ENCODE data around the gene NID2.

Gene NID2

DNA sequence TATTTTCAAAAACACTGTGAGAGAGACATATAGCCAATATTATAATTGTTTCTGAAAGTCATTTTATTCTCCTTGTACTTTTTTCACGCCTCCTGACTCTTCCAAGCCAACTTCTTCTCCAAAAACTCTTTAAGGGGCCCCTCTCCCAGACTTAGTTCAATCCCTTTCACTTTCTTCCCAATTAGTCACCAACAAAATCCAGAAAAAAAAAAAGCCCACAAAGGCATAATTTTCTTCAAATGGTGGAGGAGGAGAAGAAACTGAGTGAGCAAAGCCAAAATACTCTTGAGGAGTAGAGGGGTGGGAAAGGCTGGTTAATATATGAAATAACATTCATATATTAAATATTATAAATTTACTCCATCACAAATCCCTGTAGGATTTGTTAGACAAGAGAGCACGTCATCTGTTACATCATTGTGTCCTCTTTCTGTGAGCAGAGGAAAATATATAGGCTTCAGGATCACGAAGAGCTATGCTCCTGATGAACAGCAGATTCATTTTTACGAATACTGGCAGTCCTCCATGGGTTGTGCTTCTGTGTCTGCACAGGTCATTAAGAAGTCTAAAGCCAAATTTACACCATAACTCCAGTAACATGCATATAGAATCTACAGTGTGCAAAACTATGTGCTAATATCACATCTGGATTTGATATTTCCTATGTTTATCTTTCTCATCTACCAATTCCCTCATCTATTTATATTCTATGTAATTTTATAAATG, 25.9 kb upstream of the NID2 start:
- TF ChIP-seq, protein P1, sequence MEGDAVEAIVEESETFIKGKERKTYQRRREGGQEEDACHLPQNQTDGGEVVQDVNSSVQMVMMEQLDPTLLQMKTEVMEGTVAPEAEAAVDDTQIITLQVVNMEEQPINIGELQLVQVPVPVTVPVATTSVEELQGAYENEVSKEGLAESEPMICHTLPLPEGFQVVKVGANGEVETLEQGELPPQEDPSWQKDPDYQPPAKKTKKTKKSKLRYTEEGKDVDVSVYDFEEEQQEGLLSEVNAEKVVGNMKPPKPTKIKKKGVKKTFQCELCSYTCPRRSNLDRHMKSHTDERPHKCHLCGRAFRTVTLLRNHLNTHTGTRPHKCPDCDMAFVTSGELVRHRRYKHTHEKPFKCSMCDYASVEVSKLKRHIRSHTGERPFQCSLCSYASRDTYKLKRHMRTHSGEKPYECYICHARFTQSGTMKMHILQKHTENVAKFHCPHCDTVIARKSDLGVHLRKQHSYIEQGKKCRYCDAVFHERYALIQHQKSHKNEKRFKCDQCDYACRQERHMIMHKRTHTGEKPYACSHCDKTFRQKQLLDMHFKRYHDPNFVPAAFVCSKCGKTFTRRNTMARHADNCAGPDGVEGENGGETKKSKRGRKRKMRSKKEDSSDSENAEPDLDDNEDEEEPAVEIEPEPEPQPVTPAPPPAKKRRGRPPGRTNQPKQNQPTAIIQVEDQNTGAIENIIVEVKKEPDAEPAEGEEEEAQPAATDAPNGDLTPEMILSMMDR (IDR thresholded peaks at IDR 0.05; ENCODE audit: low read length, missing control alignments): no peak
- no peak for DNase-seq (ENCODE audit: low read depth)
- H3K4me3 ChIP-seq (replicated peaks; ENCODE audit: low read depth, low read length): no peak overlapping the region

DNA sequence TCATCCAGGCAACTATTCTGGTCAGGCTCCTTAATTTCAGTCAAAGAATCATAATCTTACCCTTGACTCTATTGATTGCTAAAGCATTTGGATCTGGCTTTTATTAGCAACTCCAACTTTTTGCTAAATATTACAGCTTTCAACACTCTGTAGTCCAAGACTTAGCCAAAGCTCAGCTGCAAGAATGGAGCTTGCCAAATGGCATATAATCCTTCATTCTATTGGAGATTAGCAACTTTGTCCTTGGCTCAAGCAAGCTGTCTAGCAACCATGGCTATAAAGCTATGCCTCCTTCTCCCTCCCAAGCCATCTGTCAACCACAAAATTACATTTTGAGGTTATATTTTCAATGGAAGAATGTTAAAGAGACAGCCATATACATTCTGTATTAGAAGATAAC, 23.1 kb upstream of the NID2 start:
- TF ChIP-seq, protein P1 (IDR thresholded peaks at IDR 0.05; ENCODE audit: low read length, missing control alignments): no peak
- H3K4me3 ChIP-seq (replicated peaks; ENCODE audit: low read depth, low read length): no peak overlapping the region
- DNase-seq (ENCODE audit: low read depth): no peak

DNA sequence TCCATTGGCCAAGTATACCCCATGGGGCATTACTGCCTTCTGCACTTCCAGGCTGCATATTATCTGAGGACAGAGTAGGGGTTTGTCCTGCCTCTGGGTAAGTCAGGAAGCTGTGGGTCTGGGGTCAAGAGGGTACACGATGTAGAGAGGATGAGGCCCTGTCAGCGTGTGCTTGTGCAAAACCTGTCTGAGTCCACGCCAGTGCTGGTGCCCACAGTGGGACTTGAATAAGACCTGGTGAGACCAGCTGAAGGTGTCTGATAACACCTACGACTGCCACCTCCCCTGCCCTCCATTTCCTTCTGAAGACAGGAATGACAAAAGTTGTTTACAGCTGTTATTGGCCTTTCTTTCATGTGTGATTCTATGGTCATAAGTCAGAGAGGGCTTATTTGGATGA, 22.1 kb upstream of the NID2 start:
- TF ChIP-seq, protein P1 (IDR thresholded peaks at IDR 0.05; ENCODE audit: low read length, missing control alignments): no peak
- no peak overlapping the region for H3K4me3 ChIP-seq (replicated peaks; ENCODE audit: low read depth, low read length)
- no peak for DNase-seq (ENCODE audit: low read depth)

DNA sequence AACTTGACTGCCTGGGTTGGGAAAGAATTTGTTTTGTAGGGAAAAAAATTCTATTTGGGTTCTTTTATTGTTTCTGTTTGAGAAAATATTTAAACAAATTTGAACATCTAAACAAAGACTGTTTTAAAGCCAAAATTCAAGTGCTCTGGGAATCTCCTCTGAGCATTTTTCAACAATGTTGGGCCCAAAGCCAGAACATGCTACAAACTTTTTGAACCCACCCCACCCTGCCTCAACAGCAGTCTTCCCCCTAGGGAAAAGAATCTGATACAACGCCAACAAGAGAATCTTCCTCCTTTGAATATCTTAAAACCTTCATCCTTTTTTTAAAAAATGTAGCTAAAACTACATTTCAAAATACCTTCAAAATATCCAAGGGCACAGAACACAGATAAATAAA, 20.4 kb upstream of the NID2 start:
- TF ChIP-seq, protein P1 (IDR thresholded peaks at IDR 0.05; ENCODE audit: low read length, missing control alignments): no peak
- H3K4me3 ChIP-seq (replicated peaks; ENCODE audit: low read depth, low read length): no peak overlapping the region
- peak; percentile 49 for DNase-seq (ENCODE audit: low read depth)

DNA sequence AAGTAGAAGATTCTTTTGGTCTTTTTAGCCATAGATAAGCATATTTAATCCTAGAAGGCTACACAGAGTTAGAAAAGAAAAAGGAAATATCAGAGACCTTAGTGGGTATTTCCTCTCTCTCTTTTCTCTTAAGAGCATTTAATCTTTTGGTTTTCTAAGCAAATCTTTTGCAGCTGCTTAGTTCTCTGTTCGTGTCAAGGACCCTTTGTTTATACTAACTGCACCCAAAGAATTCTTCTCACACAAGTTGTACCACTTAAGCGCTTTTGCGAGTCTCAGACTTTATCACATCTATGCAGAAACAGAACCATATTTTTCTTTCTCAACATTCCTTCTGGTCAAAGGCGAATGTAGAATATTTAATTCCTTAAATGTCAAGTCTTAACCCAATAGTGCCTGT, 17.9 kb upstream of the NID2 start:
- DNase-seq (ENCODE audit: low read depth): no peak
- no peak overlapping the region for H3K4me3 ChIP-seq (replicated peaks; ENCODE audit: low read depth, low read length)
- TF ChIP-seq, protein P1 (IDR thresholded peaks at IDR 0.05; ENCODE audit: low read length, missing control alignments): no peak

DNA sequence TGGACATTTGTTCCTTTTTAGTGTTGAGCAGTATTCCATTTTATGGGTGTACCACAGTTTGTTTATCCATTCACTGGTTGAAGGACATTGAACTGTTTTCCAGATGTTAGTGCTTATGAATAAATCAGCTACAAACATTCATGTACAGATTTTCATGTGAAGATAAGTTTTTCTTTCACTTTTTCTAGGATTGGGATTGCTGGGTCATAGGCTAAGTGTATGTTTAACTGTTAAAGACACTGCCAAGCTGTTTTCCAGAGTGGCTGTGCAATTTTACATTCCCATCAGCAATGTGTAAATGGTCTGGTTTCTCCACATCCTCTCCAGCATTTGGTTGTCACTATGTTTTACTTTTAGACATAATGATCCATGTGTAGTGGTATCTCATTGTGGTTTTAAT, 14.0 kb upstream of the NID2 start:
- H3K4me3 ChIP-seq (replicated peaks; ENCODE audit: low read depth, low read length): no peak overlapping the region
- no peak for DNase-seq (ENCODE audit: low read depth)
- TF ChIP-seq, protein P1 (IDR thresholded peaks at IDR 0.05; ENCODE audit: low read length, missing control alignments): no peak

DNA sequence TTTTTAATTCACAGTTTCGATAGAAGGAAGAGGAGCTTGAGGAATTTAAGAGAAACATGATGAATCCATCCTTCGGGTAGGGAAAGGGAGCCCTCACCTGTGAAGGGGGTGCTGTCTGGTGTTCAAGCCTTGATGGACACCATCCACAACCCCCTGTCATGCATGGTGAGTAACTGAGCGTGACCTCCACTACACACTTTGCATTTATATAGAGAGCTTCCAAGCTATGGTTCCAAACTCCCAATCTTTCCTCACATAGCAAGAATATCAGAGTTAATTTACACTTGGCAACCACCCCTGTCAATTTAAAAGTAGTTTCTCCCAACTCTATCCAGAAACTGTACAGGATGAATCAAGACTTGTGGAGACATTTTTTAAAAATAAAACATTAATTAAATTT, 13.1 kb upstream of the NID2 start:
- no peak for DNase-seq (ENCODE audit: low read depth)
- no peak overlapping the region for H3K4me3 ChIP-seq (replicated peaks; ENCODE audit: low read depth, low read length)
- TF ChIP-seq, protein P1 (IDR thresholded peaks at IDR 0.05; ENCODE audit: low read length, missing control alignments): no peak

Measured in fibroblast of pulmonary artery (primary cell).